Keratinocyte (primary cell): ENCODE data around the gene VASN. TPM values are rescaled to one million over a fixed set of nuclear protein-coding genes. Genes with fewer than 3 reads are reported as not detected.

ENCODE experiments used
- DNase-seq: peaks from one replicate; pipeline ENCODE4 v3.0.0-alpha.2; 2011; ENCODE audit warnings: low read depth, missing footprints, low spot score
- FAIRE-seq: peaks from 2 replicates; lab custom pipeline; 2011; peaks lifted over from hg19 to GRCh38; lab: Jason Lieb, UNC
- H2AFZ ChIP-seq: 2 replicates; pipeline ENCODE4 v1.6.0; 2012; ENCODE audit warnings: low read length, control low read depth, inconsistent platforms; ENCODE audit not compliant: control insufficient read depth
- H3K27ac ChIP-seq: 2 replicates; pipeline ENCODE4 v1.5.1; 2011; ENCODE audit warnings: low read length; ENCODE audit not compliant: control insufficient read depth, insufficient read depth
- H3K27me3 ChIP-seq: 3 replicates; pipeline ENCODE4 v1.6.0; 2011; ENCODE audit warnings: low read length; ENCODE audit not compliant: control insufficient read depth, insufficient read depth; ENCODE audit errors: extremely low read depth
- H3K36me3 ChIP-seq, 2 experiments: 2 replicates in 1 of 2; 3 replicates in 1 of 2; pipeline ENCODE4 v1.5.1; 2011; ENCODE audit warnings: low read length in 2 of 2, mild to moderate bottlenecking in 1 of 2; ENCODE audit not compliant: control insufficient read depth in 2 of 2, insufficient read depth in 2 of 2; ENCODE audit errors: extremely low read depth in 1 of 2
- H3K4me1 ChIP-seq: 3 replicates; pipeline ENCODE4 v1.5.1; 2011; ENCODE audit warnings: low read length; ENCODE audit not compliant: control insufficient read depth, insufficient read depth; ENCODE audit errors: extremely low read depth
- H3K4me2 ChIP-seq: 3 replicates; pipeline ENCODE4 v1.6.0; 2011; ENCODE audit warnings: low read depth, low read length; ENCODE audit not compliant: control insufficient read depth, insufficient read depth; ENCODE audit errors: extremely low read depth
- H3K4me3 ChIP-seq, 3 experiments: fragments of 200-600 bp in 1 of 3; sonication (generic) in 1 of 3; 2 replicates in 2 of 3; 3 replicates in 1 of 3; pipeline ENCODE4 v1.5.1; 2011 to 2016; ENCODE audit warnings: low read length in 3 of 3, mild to moderate bottlenecking in 3 of 3, control low read depth in 2 of 3, inconsistent platforms in 1 of 3, low read depth in 1 of 3, mixed read lengths in 1 of 3, mixed run types in 1 of 3, moderate library complexity in 1 of 3; ENCODE audit not compliant: control insufficient read depth in 2 of 3, insufficient read depth in 2 of 3; ENCODE audit errors: extremely low read depth in 1 of 3
- H3K79me2 ChIP-seq: 2 replicates; pipeline ENCODE4 v1.6.0; 2012; ENCODE audit warnings: low read length; ENCODE audit not compliant: control insufficient read depth, insufficient read depth
- H3K9ac ChIP-seq: 3 replicates; pipeline ENCODE4 v1.6.0; 2011; ENCODE audit warnings: low read length; ENCODE audit not compliant: control insufficient read depth, insufficient read depth; ENCODE audit errors: extremely low read depth
- H3K9me1 ChIP-seq: 3 replicates; pipeline ENCODE4 v1.6.0; 2011; ENCODE audit warnings: low read length; ENCODE audit not compliant: control insufficient read depth, insufficient read depth; ENCODE audit errors: extremely low read depth
- H3K9me3 ChIP-seq: 2 replicates; pipeline ENCODE4 v1.5.1; 2012; ENCODE audit warnings: low read depth, low read length; ENCODE audit not compliant: control insufficient read depth
- H4K20me1 ChIP-seq: 3 replicates; pipeline ENCODE4 v1.6.0; 2011; ENCODE audit warnings: low read length; ENCODE audit not compliant: control insufficient read depth, insufficient read depth; ENCODE audit errors: extremely low read depth
- CTCF ChIP-seq, 3 experiments: IDR thresholded peaks in 1 of 3; conservative IDR thresholded peaks in 1 of 3; optimal IDR thresholded peaks in 1 of 3; 2 replicates in 2 of 3; 3 replicates in 1 of 3; pipeline versions ENCODE3 to v1.5.1; 2011; ENCODE audit warnings: low read length in 3 of 3, mild to moderate bottlenecking in 3 of 3, moderate library complexity in 2 of 3, control low read depth in 1 of 3, inconsistent platforms in 1 of 3; ENCODE audit not compliant: insufficient read depth in 2 of 3; ENCODE audit errors: extremely low read depth in 1 of 3
- EZH2 ChIP-seq: IDR thresholded peaks from one replicate; pipeline ENCODE4 v1.6.1; 2012; ENCODE audit warnings: inconsistent platforms, mild to moderate bottlenecking, low read length, moderate library complexity
- dilution Hi-C: fragments of 300-500 bp; cut with MboI; formaldehyde crosslinking; loops from one replicate; pipeline ENCODE4 v1.7.0; 2020; ENCODE audit warnings: low sequenced_read_pairs; ENCODE audit not compliant: extremely low pct_ligation_motif_present
- polyA plus RNA-seq, 5 experiments: library from polyadenylated mRNA; depleted of rRNA in 3 of 5; stranded (reverse) in 3 of 5; stranded (forward) in 1 of 5; unstranded in 1 of 5; fragments of >200 nt; gene quantifications; 1 replicate in 1 of 5; 2 replicates in 3 of 5; 3 replicates in 1 of 5; pipeline versions ENCODE4 v1.2.1 to v1.2.3, GENCODE V29; 2011 to 2012; ENCODE audit warnings: missing spikeins in 2 of 5, low read depth in 1 of 5, low replicate concordance in 1 of 5

VASN gene
- polyA plus RNA-seq, 1 donor (not counting 4 experiments of a cell fraction or from before 2014, with no cell fraction given) = 0.37 TPM

- Histone ChIP-seq H3K79me2 (peaks cover 28% of the 10 kb centered on the region), H3K4me3 (no peak overlapping the region), H3K27ac (no peak overlapping the region), H4K20me1 (peaks cover 14% of the 10 kb centered on the region), H3K27me3 (no peaks in the 10 kb centered on the region), H3K4me1 (no peaks in the 10 kb centered on the region), H3K9ac (no peak overlapping the region), H3K9me3 (no peaks in the 10 kb centered on the region), H2AFZ (no peak overlapping the region), H3K36me3 (peaks cover 10 to 28% of the 10 kb centered on the region in 2 experiments), H3K9me1 (no peaks in the 10 kb centered on the region), H3K4me2 (no peak overlapping the region)
- no peak for TF ChIP-seq CTCF (optimal IDR thresholded peaks at IDR 0.05 in 1 of 3, IDR thresholded peaks at IDR 0.05 in 1 of 3, conservative IDR thresholded peaks at IDR 0.05 in 1 of 3; ENCODE audit: extremely low read depth in 1 of 3, insufficient read depth in 2 of 3, low read length in 3 of 3)
- TF ChIP-seq EZH2 = no peak
- DNase-seq = no peak
- dilution Hi-C loops = no loop called here
- no peak for FAIRE-seq
These were observed 32.2 kb upstream of the VASN start for GRCh38 chr16:4339455-4339854.

DNA sequence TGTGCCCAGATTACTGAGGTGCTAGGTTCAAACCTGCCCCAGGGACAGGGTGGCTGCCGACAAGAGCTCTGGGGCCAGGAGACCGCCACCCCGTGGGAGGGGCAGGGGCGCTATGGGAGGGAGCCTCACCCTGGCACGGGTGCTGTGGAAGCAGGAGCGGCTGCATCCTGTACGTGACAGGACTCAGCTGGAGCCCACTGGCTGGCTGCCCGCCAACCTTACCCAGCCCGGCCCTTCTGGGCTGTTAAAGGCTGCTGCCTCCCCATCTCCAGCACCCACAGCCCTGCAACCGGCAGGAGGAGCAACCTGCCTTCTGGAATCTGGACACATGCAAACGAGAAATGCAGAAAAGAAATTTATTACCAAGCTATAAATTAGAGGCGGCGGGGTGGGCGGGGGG lies 31.7 kb upstream of the VASN start:
- Histone ChIP-seq H3K36me3 (peaks cover 10 to 27% of the 10 kb centered on the region in 2 experiments), H3K27ac (no peak overlapping the region), H3K4me3 (no peak overlapping the region), H3K4me1 (no peaks in the 10 kb centered on the region), H3K27me3 (no peaks in the 10 kb centered on the region), H3K9me1 (no peaks in the 10 kb centered on the region), H3K79me2 (peaks cover 29% of the 10 kb centered on the region), H4K20me1 (peaks cover 14% of the 10 kb centered on the region), H2AFZ (no peak overlapping the region), H3K9me3 (no peaks in the 10 kb centered on the region), H3K4me2 (no peak overlapping the region), H3K9ac (no peak overlapping the region)
- no peak for DNase-seq
- dilution Hi-C loops = no loop called here
- TF ChIP-seq CTCF (optimal IDR thresholded peaks at IDR 0.05 in 1 of 3, IDR thresholded peaks at IDR 0.05 in 1 of 3, conservative IDR thresholded peaks at IDR 0.05 in 1 of 3; ENCODE audit: extremely low read depth in 1 of 3, insufficient read depth in 2 of 3, low read length in 3 of 3) (no peak), EZH2 (no peak)
- FAIRE-seq = no peak
